K562 (cell line): ENCODE measurements around the gene LMO7. TPM values are rescaled to one million over a fixed set of nuclear protein-coding genes. Genes with fewer than 3 reads are reported as not detected.

Experiments
- ATAC-seq: fragments of 200-7000 bp; cut with Tn5 transposase; 3 replicates; pipeline ENCODE4 v1.9.1; 2020; ENCODE audit warnings: moderate library complexity
- BruUV-seq: library from RNA; stranded (reverse); fragments of 400-500 nt; replicated peaks from 2 replicates; lab custom pipeline; 2021; lab: Mats Ljungman, UMichigan
- CTCF ChIA-PET: fragments of 300-600 bp; formaldehyde crosslinking; extraction: SDS; loops from one replicate; lab custom pipeline; 2021; ENCODE audit warnings: low intra/inter-chr PET ratio; lab: Yijun Ruan, JAX
- POLR2A ChIA-PET: fragments of 300-600, 350-650 bp; sonication (Branson Sonifier 250); formaldehyde crosslinking; extraction: SDS; loops from one replicate; lab custom pipeline; 2021; ENCODE audit warnings: antibody characterized with exemption, inconsistent platforms; lab: Yijun Ruan, JAX
- DNase-seq, 4 experiments: peaks; one replicate each; pipeline versions ENCODE4 v3.0.0 to v3.0.0-alpha.2; 2011 to 2018; ENCODE audit warnings: low spot score in 3 of 4, mixed read lengths in 3 of 4; ENCODE audit errors: extremely low read depth in 1 of 4
- FAIRE-seq: peaks from 2 replicates; lab custom pipeline; 2011; peaks lifted over from hg19 to GRCh38; lab: Jason Lieb, UNC
- H2AFZ ChIP-seq: 2 replicates; pipeline ENCODE4 v1.6.0; 2011; ENCODE audit warnings: low read depth, low read length, control low read depth, inconsistent platforms
- H3K27ac ChIP-seq: fragments of 200-600 bp; 3 replicates; pipeline ENCODE4 v1.8.0; 2011; ENCODE audit warnings: low read depth, mild to moderate bottlenecking, control low read depth, inconsistent platforms, low read length, moderate library complexity, mixed read lengths; ENCODE audit errors: extremely low read depth
- H3K27me3 ChIP-seq, 2 experiments: fragments of 300-600 bp in 1 of 2; 2 replicates in 1 of 2; 3 replicates in 1 of 2; pipeline versions ENCODE4 v1.6.0 to v1.8.0; 2011; ENCODE audit warnings: inconsistent platforms in 2 of 2, low read length in 2 of 2, mild to moderate bottlenecking in 1 of 2, mixed read lengths in 1 of 2, moderate library complexity in 1 of 2; ENCODE audit not compliant: control insufficient read depth in 2 of 2, insufficient read depth in 2 of 2
- H3K36me3 ChIP-seq: fragments of 300-600 bp; 3 replicates; pipeline ENCODE4 v1.8.0; 2011; ENCODE audit warnings: mild to moderate bottlenecking, low read length, inconsistent platforms; ENCODE audit not compliant: control insufficient read depth, insufficient read depth
- H3K4me1 ChIP-seq, 2 experiments: fragments of 200-600 bp in 1 of 2; replicated peaks in 1 of 2; 2 replicates in 1 of 2; 3 replicates in 1 of 2; pipeline versions ENCODE4 v1.5.1 to v1.8.0; 2011; ENCODE audit warnings: inconsistent platforms in 2 of 2, low read length in 2 of 2, mild to moderate bottlenecking in 1 of 2, mixed read lengths in 1 of 2, moderate library complexity in 1 of 2; ENCODE audit not compliant: control insufficient read depth in 2 of 2, insufficient read depth in 2 of 2
- H3K4me2 ChIP-seq: 2 replicates; pipeline ENCODE4 v1.6.1; 2011; ENCODE audit warnings: low read length, control low read depth, inconsistent platforms, mixed read lengths; ENCODE audit not compliant: insufficient read depth
- H3K4me3 ChIP-seq: fragments of 200-600 bp; sonication (generic), shearing (Covaris generic); 2 replicates; pipeline ENCODE4 v1.5.1; 2016; ENCODE audit warnings: control low read depth, inconsistent platforms
- H3K79me2 ChIP-seq: fragments of 200-600 bp; 3 replicates; pipeline ENCODE4 v1.8.0; 2011; ENCODE audit warnings: low read length, inconsistent platforms; ENCODE audit not compliant: control insufficient read depth, insufficient read depth
- H3K9ac ChIP-seq, 2 experiments: 2 replicates each; pipeline versions ENCODE4 v1.6.0 to v1.6.1; 2011; ENCODE audit warnings: low read depth in 2 of 2, low read length in 2 of 2, control low read depth in 1 of 2, inconsistent platforms in 1 of 2, mild to moderate bottlenecking in 1 of 2, mixed read lengths in 1 of 2; ENCODE audit not compliant: insufficient read depth in 1 of 2
- H3K9me1 ChIP-seq: one replicate; pipeline ENCODE4 v1.6.0; 2011; ENCODE audit warnings: inconsistent platforms, mild to moderate bottlenecking, low read length, moderate library complexity; ENCODE audit not compliant: control insufficient read depth, insufficient read depth
- H3K9me3 ChIP-seq: replicated peaks from 2 replicates; pipeline ENCODE4 v1.5.1; 2011; ENCODE audit warnings: low read depth, low read length, inconsistent platforms; ENCODE audit not compliant: control insufficient read depth, insufficient read depth
- H4K20me1 ChIP-seq: replicated peaks from 2 replicates; pipeline ENCODE4 v1.6.1; 2011; ENCODE audit warnings: low read length, inconsistent platforms, mixed read lengths; ENCODE audit not compliant: control insufficient read depth, insufficient read depth
- ATF7 ChIP-seq: fragments of 450-650 bp; IDR thresholded peaks from 2 replicates; pipeline ENCODE4 v1.7.1; 2014; ENCODE audit warnings: mild to moderate bottlenecking, moderate library complexity
- LCOR ChIP-seq: sonication (generic); formaldehyde crosslinking; IDR thresholded peaks from 2 replicates; pipeline ENCODE4 v1.8.0; 2022; ENCODE audit warnings: mild to moderate bottlenecking, missing genetic modification reagents
- WGBS: fragments of 100-300 bp; shearing (Covaris generic); methylation state at CpG from one replicate; pipeline ENCODE4 v1.1.6; 2016; ENCODE audit warnings: low coverage, mixed read lengths; ENCODE audit not compliant: insufficient coverage; ENCODE audit errors: missing lambda C conversion rate; 5-methylcytosine and 5-hydroxymethylcytosine counted together
- in situ Hi-C: fragments of 300-500 bp; cut with MboI; formaldehyde crosslinking; loops from 4 replicates; pipeline ENCODE4 v1.15.0; 2018; ENCODE audit warnings: inconsistent platforms, mixed read lengths
- intact Hi-C: fragments of 100-400 bp; cut with micrococcal nuclease; formaldehyde crosslinking; loops from 2 replicates; pipeline ENCODE4 v1.14.2; 2022
- polyA plus RNA-seq, 8 experiments: library from polyadenylated mRNA; depleted of rRNA in 4 of 8; stranded (reverse) in 5 of 8; unstranded in 3 of 8; fragments of >200 nt; fragmentation: Nextera tagmentation in 2 of 8; fragmentation: Illumina TruSeq in 1 of 8; extraction: Ambion mirVana in 2 of 8; extraction: Trizol in 1 of 8; gene quantifications; 2 replicates each; pipeline versions ENCODE4 v1.2.1 to v1.2.3, GENCODE V29; 2011 to 2014; ENCODE audit warnings: inconsistent platforms in 1 of 8, missing spikeins in 1 of 8
- total RNA-seq, 7 experiments: library from RNA; depleted of rRNA in 6 of 7; stranded (reverse); fragments of >200 nt in 6 of 7; fragmentation: Illumina TruSeq in 2 of 7; extraction: Trizol in 2 of 7; gene quantifications; 2 replicates each; pipeline versions ENCODE4 v1.2.1 to v1.2.3, GENCODE V29; 2011 to 2021; ENCODE audit warnings: low replicate concordance in 1 of 7
- TF ChIP-seq, protein P1 (sequence below): fragments of 250-450 bp; sonication (Bioruptor Pico); IDR thresholded peaks from 2 replicates; pipeline ENCODE4 v1.8.0; 2021; ENCODE audit warnings: moderate library complexity, mild to moderate bottlenecking, inconsistent platforms
- TF ChIP-seq, protein P2 (sequence below), 2 experiments: fragments of 250-450 bp in 1 of 2; fragments of 450-650 bp in 1 of 2; sonication (Bioruptor Pico) in 1 of 2; IDR thresholded peaks; 2 replicates each; pipeline versions ENCODE4 v1.6.1 to v1.8.0; 2016 to 2021; ENCODE audit warnings: mild to moderate bottlenecking in 2 of 2, moderate library complexity in 2 of 2, missing compliant biosample characterization in 1 of 2, missing genetic modification characterization in 1 of 2
- TF ChIP-seq, protein P3 (sequence below): conservative IDR thresholded peaks from 2 replicates; pipeline ENCODE4 v1.6.1; 2011; ENCODE audit warnings: low read depth, mild to moderate bottlenecking, low read length; ENCODE audit not compliant: control insufficient read depth
- TF ChIP-seq, protein P4 (sequence below), 3 experiments: fragments of 200-800 bp in 1 of 3; fragments of 250-450 bp in 1 of 3; fragments of 450-650 bp in 1 of 3; sonication (Bioruptor Pico) in 1 of 3; sonication (Bioruptor generic) in 1 of 3; formaldehyde crosslinking in 1 of 3; IDR thresholded peaks; 2 replicates each; pipeline versions ENCODE4 v1.6.1 to v1.8.0; 2016 to 2022; ENCODE audit warnings: mild to moderate bottlenecking in 2 of 3, missing genetic modification characterization in 2 of 3, missing compliant biosample characterization in 1 of 3, moderate library complexity in 1 of 3
- TF ChIP-seq, protein P5 (sequence below), 2 experiments: IDR thresholded peaks; 2 replicates each; pipeline ENCODE4 v1.6.1; 2011; ENCODE audit warnings: borderline replicate concordance in 1 of 2, control low read depth in 1 of 2, low read depth in 1 of 2, low read length in 1 of 2, mild to moderate bottlenecking in 1 of 2, mixed read lengths in 1 of 2, moderate library complexity in 1 of 2; ENCODE audit not compliant: insufficient read depth in 1 of 2, insufficient read length in 1 of 2, poor library complexity in 1 of 2, severe bottlenecking in 1 of 2; ENCODE audit errors: extremely low read depth in 1 of 2

LMO7 gene
- total and polyA plus RNA-seq, 9 of the 15 experiments (the other 6 are each of a cell fraction or from before 2014, with no cell fraction given): 0.42 to 4.3 (median 1.7) TPM

DNA sequence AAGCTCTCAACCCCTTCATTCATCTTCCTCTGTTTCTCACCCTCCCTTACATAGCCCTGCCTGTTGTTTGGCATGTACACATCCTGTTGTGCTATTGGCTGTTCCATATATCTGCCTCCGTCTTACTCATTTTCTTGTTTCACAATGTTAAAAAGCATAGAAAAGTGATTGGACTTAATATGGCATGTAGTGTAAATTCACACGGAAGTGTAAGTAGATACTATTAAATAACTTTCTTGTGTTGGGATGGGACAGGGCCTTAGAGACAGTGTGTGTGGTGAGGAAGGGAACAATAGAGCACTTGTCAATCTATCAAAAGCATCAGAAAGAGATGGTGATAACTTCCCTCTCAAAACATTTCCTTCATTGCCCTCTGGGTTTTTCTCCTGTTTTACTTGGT, 12.3 kb downstream of the LMO7 start:
- intact Hi-C loops (no loop called here), in situ Hi-C loops (no loop called here)
- Histone ChIP-seq H3K27me3 (no peaks in the 10 kb centered on the region), H3K36me3 (no peaks in the 10 kb centered on the region), H3K27ac (no peak overlapping the region), H3K4me2 (no peak overlapping the region), H3K4me3 (no peak overlapping the region), H3K79me2 (no peaks in the 10 kb centered on the region), H3K9ac (no peak overlapping the region), H3K4me1 (no peaks in the 10 kb centered on the region), H3K9me1 (no peaks in the 10 kb centered on the region), H4K20me1 (no peaks in the 10 kb centered on the region), H3K9me3 (no peaks in the 10 kb centered on the region), H2AFZ (no peak overlapping the region)
- no TSS peak for BruUV-seq
- FAIRE-seq: no peak
- TF ChIP-seq, protein P1, sequence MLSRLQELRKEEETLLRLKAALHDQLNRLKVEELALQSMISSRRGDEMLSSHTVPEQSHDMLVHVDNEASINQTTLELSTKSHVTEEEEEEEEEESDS (CRISPR knock-in tag): no peak
- TF ChIP-seq ATF7 (no peak), LCOR (CRISPR knock-in tag) (no peak)
- ChIA-PET POLR2A (no interaction called here), CTCF (no interaction called here)
- WGBS: 36% methylated on average over 2 of the region's 2 CpGs
- ATAC-seq: no peak
- DNase-seq: no peak

DNA sequence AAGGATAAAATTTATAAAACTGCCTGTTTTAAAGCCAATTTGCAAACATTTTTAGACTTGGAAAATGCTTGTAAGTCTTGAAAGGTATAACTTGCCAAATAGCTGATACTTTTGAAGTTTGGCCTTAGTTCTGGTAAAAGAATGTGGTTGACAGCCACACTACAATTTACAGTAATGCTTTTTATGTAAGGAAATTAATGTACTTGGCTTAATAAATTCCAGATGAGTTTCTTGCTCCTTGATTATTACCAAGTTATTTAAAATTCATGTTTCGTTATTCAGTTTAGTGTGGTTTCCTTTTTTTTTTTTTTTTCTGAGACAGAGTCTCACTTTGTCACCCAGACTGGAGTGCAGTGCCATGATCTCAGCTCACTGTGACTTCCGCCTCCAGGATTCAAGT, 14.9 kb downstream of the LMO7 start:
- 75% methylated on average over 1 of the region's 2 CpGs for WGBS
- no peak for FAIRE-seq
- no peak for DNase-seq
- Histone ChIP-seq H3K36me3 (no peaks in the 10 kb centered on the region), H3K79me2 (no peaks in the 10 kb centered on the region), H3K9ac (no peak overlapping the region), H2AFZ (no peak overlapping the region), H3K4me2 (no peak overlapping the region), H3K9me1 (no peaks in the 10 kb centered on the region), H3K27me3 (no peaks in the 10 kb centered on the region), H3K4me3 (no peak overlapping the region), H3K27ac (no peak overlapping the region), H3K4me1 (no peaks in the 10 kb centered on the region), H4K20me1 (no peaks in the 10 kb centered on the region), H3K9me3 (no peaks in the 10 kb centered on the region)
- in situ Hi-C loops (no loop called here), intact Hi-C loops (no loop called here)
- ATAC-seq: no peak
- POLR2A ChIA-PET: no interaction called here
- CTCF ChIA-PET: no interaction called here
- BruUV-seq: no TSS peak
- TF ChIP-seq, protein P2, sequence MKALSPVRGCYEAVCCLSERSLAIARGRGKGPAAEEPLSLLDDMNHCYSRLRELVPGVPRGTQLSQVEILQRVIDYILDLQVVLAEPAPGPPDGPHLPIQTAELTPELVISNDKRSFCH (CRISPR knock-in tag; IDR thresholded peaks at IDR 0.05): no peak
- TF ChIP-seq, protein P2 (tag; IDR thresholded peaks at IDR 0.05): no peak
- TF ChIP-seq, protein P3, sequence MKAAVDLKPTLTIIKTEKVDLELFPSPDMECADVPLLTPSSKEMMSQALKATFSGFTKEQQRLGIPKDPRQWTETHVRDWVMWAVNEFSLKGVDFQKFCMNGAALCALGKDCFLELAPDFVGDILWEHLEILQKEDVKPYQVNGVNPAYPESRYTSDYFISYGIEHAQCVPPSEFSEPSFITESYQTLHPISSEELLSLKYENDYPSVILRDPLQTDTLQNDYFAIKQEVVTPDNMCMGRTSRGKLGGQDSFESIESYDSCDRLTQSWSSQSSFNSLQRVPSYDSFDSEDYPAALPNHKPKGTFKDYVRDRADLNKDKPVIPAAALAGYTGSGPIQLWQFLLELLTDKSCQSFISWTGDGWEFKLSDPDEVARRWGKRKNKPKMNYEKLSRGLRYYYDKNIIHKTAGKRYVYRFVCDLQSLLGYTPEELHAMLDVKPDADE: no peak
- TF ChIP-seq, protein P4, sequence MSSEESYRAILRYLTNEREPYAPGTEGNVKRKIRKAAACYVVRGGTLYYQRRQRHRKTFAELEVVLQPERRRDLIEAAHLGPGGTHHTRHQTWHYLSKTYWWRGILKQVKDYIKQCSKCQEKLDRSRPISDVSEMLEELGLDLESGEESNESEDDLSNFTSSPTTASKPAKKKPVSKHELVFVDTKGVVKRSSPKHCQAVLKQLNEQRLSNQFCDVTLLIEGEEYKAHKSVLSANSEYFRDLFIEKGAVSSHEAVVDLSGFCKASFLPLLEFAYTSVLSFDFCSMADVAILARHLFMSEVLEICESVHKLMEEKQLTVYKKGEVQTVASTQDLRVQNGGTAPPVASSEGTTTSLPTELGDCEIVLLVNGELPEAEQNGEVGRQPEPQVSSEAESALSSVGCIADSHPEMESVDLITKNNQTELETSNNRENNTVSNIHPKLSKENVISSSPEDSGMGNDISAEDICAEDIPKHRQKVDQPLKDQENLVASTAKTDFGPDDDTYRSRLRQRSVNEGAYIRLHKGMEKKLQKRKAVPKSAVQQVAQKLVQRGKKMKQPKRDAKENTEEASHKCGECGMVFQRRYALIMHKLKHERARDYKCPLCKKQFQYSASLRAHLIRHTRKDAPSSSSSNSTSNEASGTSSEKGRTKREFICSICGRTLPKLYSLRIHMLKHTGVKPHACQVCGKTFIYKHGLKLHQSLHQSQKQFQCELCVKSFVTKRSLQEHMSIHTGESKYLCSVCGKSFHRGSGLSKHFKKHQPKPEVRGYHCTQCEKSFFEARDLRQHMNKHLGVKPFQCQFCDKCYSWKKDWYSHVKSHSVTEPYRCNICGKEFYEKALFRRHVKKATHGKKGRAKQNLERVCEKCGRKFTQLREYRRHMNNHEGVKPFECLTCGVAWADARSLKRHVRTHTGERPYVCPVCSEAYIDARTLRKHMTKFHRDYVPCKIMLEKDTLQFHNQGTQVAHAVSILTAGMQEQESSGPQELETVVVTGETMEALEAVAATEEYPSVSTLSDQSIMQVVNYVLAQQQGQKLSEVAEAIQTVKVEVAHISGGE (CRISPR knock-in tag; IDR thresholded peaks at IDR 0.05): no peak
- TF ChIP-seq, protein P5, sequence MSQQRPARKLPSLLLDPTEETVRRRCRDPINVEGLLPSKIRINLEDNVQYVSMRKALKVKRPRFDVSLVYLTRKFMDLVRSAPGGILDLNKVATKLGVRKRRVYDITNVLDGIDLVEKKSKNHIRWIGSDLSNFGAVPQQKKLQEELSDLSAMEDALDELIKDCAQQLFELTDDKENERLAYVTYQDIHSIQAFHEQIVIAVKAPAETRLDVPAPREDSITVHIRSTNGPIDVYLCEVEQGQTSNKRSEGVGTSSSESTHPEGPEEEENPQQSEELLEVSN (IDR thresholded peaks at IDR 0.05; ENCODE audit: borderline replicate concordance in 1 of 2, extremely low read depth in 1 of 2, insufficient read depth in 1 of 2, insufficient read length in 1 of 2, low read depth in 1 of 2, low read length in 1 of 2, poor library complexity in 1 of 2, severe bottlenecking in 1 of 2): no peak
